Amygdala (tissue), 56 donors: ENCODE data around the gene ABCA3.
A peak's percentile ranks its signal among the peaks of the same experiment; 100 is the strongest.

Source experiments
- DNase-seq, 56 donors: peaks; one replicate each; lab custom pipeline; 2025; lab: John Stamatoyannopoulos, UW

ABCA3 gene

GRCh38 chr16:2358811-2359210, 18.3 kb upstream of the ABCA3 start:
- no peak for DNase-seq

GRCh38 chr16:2357331-2357730, 16.8 kb upstream of the ABCA3 start:
- DNase-seq, result no peak

DNA sequence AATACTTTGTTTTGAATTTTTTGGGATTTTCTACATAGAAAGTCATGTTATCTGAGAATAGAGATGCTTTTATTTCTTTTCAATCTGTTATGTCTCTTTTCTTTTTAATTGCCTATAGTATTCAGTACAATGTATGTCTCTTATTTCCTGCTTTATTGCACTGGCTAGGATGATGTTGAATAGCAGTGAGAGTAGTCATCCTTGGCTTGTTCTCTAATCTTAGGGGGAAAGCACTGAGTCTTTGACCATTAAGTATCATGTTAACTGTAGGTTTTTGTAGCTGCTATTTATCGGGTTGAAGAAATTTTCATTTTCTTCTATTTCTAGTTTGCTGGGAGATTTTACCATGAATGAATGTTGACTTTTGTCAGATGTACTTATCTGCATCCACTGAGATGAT, 10.0 kb upstream of the ABCA3 start:
- no peak for DNase-seq

DNA sequence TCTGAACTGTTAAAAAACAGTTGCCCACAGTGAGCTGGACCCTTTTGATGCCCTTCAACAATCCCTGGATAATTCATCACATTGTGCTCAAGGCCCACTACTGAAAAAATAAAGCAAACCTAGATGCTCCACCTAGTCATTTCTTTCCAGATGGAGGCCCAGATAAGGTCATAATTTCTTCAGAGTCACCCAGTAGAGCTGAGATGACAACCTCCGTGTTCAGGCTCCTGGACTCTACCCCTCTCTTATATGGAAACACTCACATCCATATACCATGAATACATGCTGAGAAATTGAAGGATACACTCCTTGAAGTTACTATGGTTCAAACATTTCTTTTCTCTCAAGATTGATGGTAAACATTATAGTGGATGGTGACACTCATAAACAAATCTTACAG, 2.7 kb upstream of the ABCA3 start:
- DNase-seq, result no peak

DNA sequence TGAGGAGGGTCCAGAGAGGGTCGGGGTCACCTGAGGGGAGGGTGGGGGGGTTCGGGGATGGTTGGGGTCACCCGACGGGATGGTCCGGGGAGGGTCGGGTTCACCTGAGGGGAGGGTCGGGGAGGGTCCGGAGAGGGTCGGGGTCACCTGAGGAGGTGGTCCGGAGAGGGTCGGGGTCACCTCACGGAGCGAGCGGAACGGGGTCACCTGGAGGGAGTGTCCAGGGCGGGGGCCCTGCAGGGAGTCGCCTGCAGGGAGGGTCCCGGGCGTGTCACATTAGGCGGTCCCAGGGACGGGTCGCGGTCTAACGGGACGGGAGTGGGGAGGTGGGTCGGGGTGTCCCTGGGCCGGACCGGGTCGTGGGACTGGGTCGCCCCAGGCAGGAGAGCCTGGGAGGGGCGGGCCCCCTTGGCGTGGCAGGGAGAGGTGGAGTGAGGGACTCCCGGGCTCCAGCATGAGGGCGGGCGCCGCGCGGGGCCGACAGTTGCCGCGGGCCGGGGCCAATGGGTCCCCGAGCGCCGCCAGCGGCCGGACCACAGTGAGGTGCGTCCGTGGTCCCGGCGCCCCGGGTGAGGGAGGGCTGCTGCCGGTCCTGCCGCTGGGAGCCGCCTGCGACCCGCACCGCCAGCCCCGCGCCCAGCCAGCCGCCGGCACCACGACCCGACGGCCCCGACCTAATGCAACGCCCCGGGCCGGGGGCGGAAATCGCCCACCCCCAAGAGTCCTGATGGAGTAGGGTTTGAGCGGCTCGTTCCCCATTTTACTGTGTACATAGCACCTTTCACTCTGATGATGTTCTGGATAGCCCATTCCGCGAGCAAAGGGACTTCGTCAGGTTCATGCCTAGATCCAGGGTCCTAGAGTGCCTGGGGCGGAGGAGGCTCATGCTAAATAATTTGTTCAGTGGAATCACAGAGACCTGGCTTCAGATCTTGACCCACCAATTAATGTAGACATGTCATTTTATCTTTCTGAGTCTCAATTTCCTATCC, 1.2 kb upstream of the ABCA3 start:
- peak in 6 of 56 donors; percentile 12 to 53 (median 28) for DNase-seq

DNA sequence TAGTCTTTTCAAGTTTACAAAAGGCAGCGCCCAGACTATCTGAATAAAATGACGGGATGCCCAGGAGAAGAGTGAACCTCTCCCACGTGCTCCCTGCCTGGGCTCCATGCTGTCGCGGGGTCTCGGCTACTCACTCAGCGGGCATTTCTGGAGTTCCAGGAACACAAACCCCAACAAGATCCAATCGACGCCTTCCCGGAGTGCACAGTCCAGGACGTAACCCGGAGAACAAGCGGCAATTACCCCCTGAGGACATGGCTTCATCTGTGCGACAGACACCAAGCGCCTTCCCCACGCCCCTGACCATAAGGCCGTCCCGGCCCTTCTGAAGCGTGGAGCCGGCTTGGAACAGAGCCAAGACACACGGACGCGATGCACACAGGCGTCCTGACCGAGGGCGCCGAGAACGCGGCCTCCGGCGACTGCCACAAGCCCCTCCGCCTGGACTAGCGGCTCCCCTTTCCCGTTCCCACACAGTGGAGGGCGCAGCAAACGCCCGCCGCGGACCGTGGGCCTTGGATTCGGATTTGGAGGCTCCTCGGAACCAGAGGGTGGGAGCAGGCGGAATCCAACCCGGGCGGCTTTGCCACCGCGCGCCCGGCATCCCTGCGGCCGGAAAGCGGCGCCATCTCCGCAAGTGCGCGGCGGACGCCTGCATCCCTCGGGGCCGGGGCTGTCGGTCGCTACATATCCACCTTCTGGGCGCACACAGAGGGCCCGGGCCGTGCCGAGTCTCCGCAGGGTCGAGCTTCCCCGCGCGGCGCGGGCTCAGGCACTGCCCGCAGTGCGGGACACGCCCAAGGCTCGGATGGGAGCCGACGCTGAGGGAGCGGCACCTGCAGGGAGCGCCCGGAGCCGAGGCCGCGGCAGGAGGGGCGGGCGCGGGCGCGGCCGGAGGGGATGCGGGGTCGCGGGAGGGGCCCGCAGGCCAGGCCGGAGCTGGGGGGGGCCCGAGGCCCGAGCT, 725 bp downstream of the ABCA3 start:
- DNase-seq, result peak in 44 of 56 donors; percentile 11 to 76 (median 56)

- DNase-seq, result no peak
Measured at GRCh38 chr16:2337431-2338296, 2.9 kb downstream of the ABCA3 start.

DNA sequence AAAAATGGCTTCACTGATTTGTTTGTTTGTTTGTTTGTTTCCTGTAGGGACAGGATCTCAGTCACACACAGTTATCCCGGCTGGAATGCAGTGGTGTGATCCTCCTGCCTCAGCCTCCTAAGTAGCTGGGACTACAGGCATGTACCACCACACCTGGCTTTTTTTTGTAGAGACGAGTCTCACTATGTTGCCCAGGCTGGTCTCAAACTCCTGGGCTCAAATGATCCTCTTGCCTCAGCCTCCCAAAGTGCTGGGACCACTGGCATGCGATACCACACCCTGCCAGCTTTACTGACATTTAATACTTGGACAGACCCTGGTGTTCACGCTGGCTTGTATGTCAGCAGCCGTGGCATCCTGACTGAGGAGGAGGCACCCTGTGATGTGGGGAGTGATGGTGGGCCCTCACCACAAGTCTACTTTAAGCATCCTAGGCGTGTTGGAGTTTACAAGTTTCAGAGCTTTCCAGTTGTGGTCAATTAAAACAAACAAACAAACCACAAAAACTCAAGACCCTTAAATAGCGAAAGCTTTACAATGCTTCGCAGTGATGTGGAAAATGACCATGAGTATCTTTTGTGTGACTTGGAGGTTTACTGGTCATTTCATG, 5.1 kb downstream of the ABCA3 start:
- DNase-seq, result no peak

DNA sequence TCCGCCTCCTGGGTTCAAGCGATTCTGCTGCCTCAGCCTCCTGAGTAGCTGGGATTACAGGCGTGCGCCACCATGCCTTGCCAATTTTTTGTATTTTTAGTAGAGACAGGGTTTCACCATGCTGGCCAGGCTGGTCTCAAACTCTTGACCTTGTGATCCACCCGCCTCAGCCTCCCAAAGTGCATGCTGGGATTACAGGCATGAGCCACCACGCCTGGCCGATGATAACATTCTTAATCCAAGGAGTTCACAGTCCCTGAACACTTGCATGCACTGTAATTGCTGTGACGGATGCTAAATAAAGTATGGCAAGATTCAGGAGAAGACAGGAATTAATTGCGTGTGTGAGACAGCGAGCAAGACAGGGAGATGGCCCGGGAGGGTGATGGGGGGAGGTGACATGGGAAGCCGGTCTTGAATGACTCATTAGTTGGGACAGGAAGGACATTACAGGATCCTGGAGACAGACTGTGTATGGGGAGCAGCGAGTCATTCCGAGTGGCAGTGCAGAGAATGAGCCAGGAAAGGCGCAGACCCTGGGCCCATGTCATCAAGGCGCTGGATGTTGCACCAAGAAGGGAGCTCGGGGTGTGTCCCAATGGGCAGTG, 6.7 kb downstream of the ABCA3 start:
- no peak for DNase-seq

GRCh38 chr16:2333231-2333630, 7.3 kb downstream of the ABCA3 start:
- DNase-seq, result no peak

DNA sequence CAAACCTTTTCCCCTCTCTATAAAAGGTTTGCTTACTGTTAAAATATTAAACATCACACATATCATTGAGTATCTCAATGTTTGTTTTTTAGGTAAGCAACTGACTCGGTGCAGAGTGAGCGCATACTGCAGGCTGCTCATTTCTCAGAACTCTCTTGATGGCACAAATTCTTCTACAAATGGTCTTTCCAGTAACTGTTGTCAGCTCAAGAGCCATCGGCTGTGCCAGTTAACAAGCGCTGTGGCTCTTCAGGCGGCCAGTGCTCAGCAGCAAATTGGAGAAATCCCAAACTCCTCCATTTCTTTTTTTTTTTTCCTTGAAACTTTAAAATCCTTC, 8.6 kb downstream of the ABCA3 start:
- DNase-seq, result no peak

- no peak for DNase-seq
Measured at GRCh38 chr16:2331199-2331930, 9.2 kb downstream of the ABCA3 start.

DNA sequence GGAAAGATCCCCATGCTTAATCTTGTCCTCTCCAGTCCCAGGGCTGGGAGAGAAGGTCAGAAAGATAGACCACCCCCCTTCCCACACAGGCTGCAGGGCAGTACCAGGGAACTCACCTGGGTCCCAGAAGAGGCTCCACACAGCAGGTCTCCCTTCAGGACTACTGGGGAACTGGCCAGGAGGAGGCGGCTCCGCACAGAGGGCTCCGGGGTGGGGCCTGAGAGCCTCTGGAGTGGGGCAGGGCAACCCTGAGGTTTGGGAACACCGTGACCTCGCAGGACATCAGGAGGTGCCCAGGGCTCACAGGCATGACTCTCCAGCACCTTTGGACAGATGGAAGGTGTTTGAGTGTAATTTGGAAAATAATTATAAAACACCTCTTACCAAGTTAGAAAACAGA, 11.0 kb downstream of the ABCA3 start:
- no peak for DNase-seq

- DNase-seq, result no peak
Measured at GRCh38 chr16:2328428-2328827, 12.1 kb downstream of the ABCA3 start.

GRCh38 chr16:2326191-2326590, 14.3 kb downstream of the ABCA3 start:
- DNase-seq, result no peak

DNA sequence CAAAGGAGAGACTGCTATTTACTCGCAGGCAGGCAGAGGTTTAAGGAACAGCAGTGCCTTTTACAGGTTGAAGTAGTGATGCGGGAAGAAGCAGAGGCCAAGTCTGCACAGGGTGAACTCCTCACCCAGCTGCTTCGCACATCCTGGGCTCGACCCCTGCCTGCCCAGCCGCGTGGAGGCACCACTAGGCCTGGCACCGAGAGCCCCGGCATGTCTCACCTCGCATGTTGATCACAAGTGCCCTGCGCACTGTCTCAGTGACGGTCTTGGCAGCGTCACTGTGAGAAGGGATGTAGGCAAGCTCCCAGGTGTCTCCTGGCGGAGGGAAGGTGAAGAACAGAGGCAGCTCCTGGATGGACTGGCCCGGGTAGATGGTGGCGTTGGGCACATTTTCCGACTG, 14.7 kb downstream of the ABCA3 start:
- no peak for DNase-seq

DNA sequence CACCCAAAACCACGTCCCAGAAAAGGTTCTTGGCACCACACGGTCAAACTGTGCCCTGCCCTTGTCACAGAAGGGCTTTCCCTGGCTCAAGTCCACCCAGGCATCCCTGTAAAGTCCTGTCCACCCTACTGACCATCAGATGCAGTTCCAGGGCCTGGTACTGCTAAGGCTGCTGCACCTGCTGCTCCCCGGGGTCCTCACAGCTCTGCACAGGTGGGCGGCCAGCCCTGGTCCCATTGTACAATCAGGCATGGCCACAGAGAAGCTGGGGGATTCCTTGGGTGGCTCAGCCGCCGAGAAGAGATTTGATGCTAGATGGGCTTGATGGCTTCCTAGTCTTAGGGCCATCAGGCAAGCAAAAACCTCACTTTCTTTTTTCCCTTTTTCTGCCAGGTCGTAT, 15.3 kb downstream of the ABCA3 start:
- DNase-seq, result no peak

DNA sequence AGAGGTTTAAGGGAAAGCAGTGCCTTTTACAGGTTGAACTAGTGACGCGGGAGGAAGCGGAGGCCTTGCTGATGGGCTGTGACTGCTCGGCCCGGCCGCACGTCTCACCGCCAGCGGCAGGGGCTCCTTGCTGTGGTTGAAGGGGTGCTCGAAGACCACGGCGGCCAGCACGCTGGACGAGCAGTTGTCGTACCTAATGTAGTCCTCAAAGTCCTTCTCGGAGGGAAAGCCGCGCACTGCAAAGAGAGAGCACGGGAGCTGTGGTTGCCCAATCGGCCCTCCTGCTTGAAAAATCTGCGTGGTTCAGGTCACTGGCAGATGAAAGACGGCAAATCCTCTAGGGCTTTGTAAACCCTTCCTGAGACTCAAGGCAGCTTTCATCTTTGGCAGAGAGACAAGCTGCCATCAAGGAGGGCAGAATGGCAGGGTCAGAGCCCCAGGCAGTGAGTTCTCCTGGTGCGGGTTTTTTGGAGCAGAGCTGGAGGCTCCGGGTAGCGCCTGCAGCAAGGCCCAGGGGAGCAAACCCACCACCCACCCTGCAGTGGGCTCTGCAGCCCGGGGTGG, 16.1 kb downstream of the ABCA3 start:
- no peak for DNase-seq
